ENCODE measurements around the gene RPL10A. TPM values are rescaled to one million over a fixed set of nuclear protein-coding genes. Genes with fewer than 3 reads are reported as not detected.

RPL10A gene
- total RNA-seq, 1 donor from 2014 or later = 1,245 TPM

GRCh38 chr6:35454391-35455110 is 13.7 kb upstream of the RPL10A start:
- no peak overlapping the region for H3K27ac Mint-ChIP-seq (ENCODE audit: unreplicated experiment)
- DNase-seq (ENCODE audit: extremely low spot score, unreplicated experiment) = no peak
- no peak for TF ChIP-seq CTCF (IDR thresholded peaks at IDR 0.05)
- H3K4me1 Mint-ChIP-seq (ENCODE audit: unreplicated experiment) = peaks cover 31% of the 10 kb centered on the region
- no peaks in the 10 kb centered on the region for H3K27me3 Mint-ChIP-seq (ENCODE audit: unreplicated experiment)
- peak overlapping the region; percentile 6 for H3K4me3 Mint-ChIP-seq (ENCODE audit: unreplicated experiment)
- peaks cover 11% of the 10 kb centered on the region for H3K36me3 Mint-ChIP-seq (ENCODE audit: unreplicated experiment)
- H3K9me3 Mint-ChIP-seq (ENCODE audit: unreplicated experiment) = no peaks in the 10 kb centered on the region

- no peaks in the 10 kb centered on the region for H3K27me3 Mint-ChIP-seq (ENCODE audit: unreplicated experiment)
- peaks cover 18% of the 10 kb centered on the region for H3K36me3 Mint-ChIP-seq (ENCODE audit: unreplicated experiment)
- H3K4me1 Mint-ChIP-seq (ENCODE audit: unreplicated experiment) = peaks cover 26% of the 10 kb centered on the region
- no peak for DNase-seq (ENCODE audit: extremely low spot score, unreplicated experiment)
- no peak overlapping the region for H3K4me3 Mint-ChIP-seq (ENCODE audit: unreplicated experiment)
- no peak overlapping the region for H3K27ac Mint-ChIP-seq (ENCODE audit: unreplicated experiment)
- no peak for TF ChIP-seq CTCF (IDR thresholded peaks at IDR 0.05)
- H3K9me3 Mint-ChIP-seq (ENCODE audit: unreplicated experiment) = no peaks in the 10 kb centered on the region
These were observed 10.3 kb upstream of the RPL10A start for GRCh38 chr6:35457907-35458306.

GRCh38 chr6:35461270-35461669 is 6.9 kb upstream of the RPL10A start:
- no peak overlapping the region for H3K4me3 Mint-ChIP-seq (ENCODE audit: unreplicated experiment)
- no peak for TF ChIP-seq CTCF (IDR thresholded peaks at IDR 0.05)

GRCh38 chr6:35463292-35463691 is 4.9 kb upstream of the RPL10A start:
- DNase-seq (ENCODE audit: extremely low spot score, unreplicated experiment) = no peak
- H3K4me1 Mint-ChIP-seq (ENCODE audit: unreplicated experiment) = peaks cover 7% of the 10 kb centered on the region

More at GRCh38 chr6:35461270-35461669, 6.9 kb upstream of the RPL10A start:
- H3K4me1 Mint-ChIP-seq (ENCODE audit: unreplicated experiment) = no peaks in the 10 kb centered on the region
- DNase-seq (ENCODE audit: extremely low spot score, unreplicated experiment) = no peak
- peaks cover 16% of the 10 kb centered on the region for H3K36me3 Mint-ChIP-seq (ENCODE audit: unreplicated experiment)
- no peak overlapping the region for H3K27ac Mint-ChIP-seq (ENCODE audit: unreplicated experiment)
- no peaks in the 10 kb centered on the region for H3K9me3 Mint-ChIP-seq (ENCODE audit: unreplicated experiment)
- H3K27me3 Mint-ChIP-seq (ENCODE audit: unreplicated experiment) = no peaks in the 10 kb centered on the region

More at GRCh38 chr6:35463292-35463691, 4.9 kb upstream of the RPL10A start:
- Mint-ChIP-seq H3K36me3 (ENCODE audit: unreplicated experiment) (peaks cover 16% of the 10 kb centered on the region), H3K27ac (ENCODE audit: unreplicated experiment) (no peak overlapping the region), H3K27me3 (ENCODE audit: unreplicated experiment) (no peaks in the 10 kb centered on the region), H3K9me3 (ENCODE audit: unreplicated experiment) (no peaks in the 10 kb centered on the region), H3K4me3 (ENCODE audit: unreplicated experiment) (no peak overlapping the region)
- no peak for TF ChIP-seq CTCF (IDR thresholded peaks at IDR 0.05)
